ENCODE results near the gene LYSET. TPM values are rescaled to one million over a fixed set of nuclear protein-coding genes. Genes with fewer than 3 reads are reported as not detected.

The LYSET gene
- total and polyA plus RNA-seq, 2 donors (not counting 3 experiments of a cell fraction or from before 2014, with no cell fraction given): 14.3 to 18.4 TPM

GRCh38 chr14:93175492-93175891 is 9.6 kb upstream of the LYSET start:
- Histone ChIP-seq H3K4me1 (ENCODE audit: control insufficient read depth, extremely low read depth, insufficient read depth, low read length) (no peaks in the 10 kb centered on the region), H3K27me3 (ENCODE audit: control insufficient read depth in 2 of 2, insufficient read depth in 2 of 2, low read length in 2 of 2) (no peaks in the 10 kb centered on the region), H3K9me3 (replicated peaks; ENCODE audit: control insufficient read depth, insufficient read depth, low read length) (no peaks in the 10 kb centered on the region), H3K4me2 (ENCODE audit: insufficient read depth, low read length) (no peak overlapping the region), H3K27ac (ENCODE audit: insufficient read depth, low read depth, low read length) (no peak overlapping the region), H3K79me2 (ENCODE audit: control insufficient read depth, insufficient read depth, low read length) (no peaks in the 10 kb centered on the region), H3K9ac (replicated peaks; ENCODE audit: extremely low read depth, insufficient read depth, low read length) (no peak overlapping the region), H3K4me3 (replicated peaks in 1 of 3; ENCODE audit: insufficient read depth in 1 of 3, low read depth in 1 of 3, low read length in 3 of 3) (no peak overlapping the region), H3K36me3 (ENCODE audit: control insufficient read depth in 2 of 2, extremely low read depth in 1 of 2, insufficient read depth in 2 of 2, low read length in 2 of 2) (no peaks in the 10 kb centered on the region), H4K20me1 (replicated peaks; ENCODE audit: control insufficient read depth, extremely low read depth, insufficient read depth, low read length) (no peaks in the 10 kb centered on the region), H2AFZ (ENCODE audit: low read depth, low read length) (no peak overlapping the region), H3K9me1 (replicated peaks; ENCODE audit: control insufficient read depth, extremely low read depth, insufficient read depth, low read length) (no peaks in the 10 kb centered on the region)
- CTCF ChIA-PET: interaction anchor here (1.0 to 3.4 kb wide), 4 partner anchors 16 to 223 kb away, joined by 3 to 13 read pairs (median 6); no protein-coding TSS in a partner anchor
- no TSS peak for BruUV-seq (replicated peaks)
- intact Hi-C loops (cut with micrococcal nuclease) (no loop called here), dilution Hi-C loops (cut with MboI; ENCODE audit: extremely low pct_ligation_motif_present, low sequenced_read_pairs) (no loop called here)
- TF ChIP-seq GATA2 (IDR thresholded peaks at IDR 0.05; ENCODE audit: insufficient read depth, insufficient read length, low read depth, low read length) (no peak), POLR2A (IDR thresholded peaks at IDR 0.05; ENCODE audit: low read depth, low read length) (no peak), EZH2 (IDR thresholded peaks at IDR 0.05; ENCODE audit: borderline replicate concordance, low read depth, low read length, severe bottlenecking) (no peak), MYC (IDR thresholded peaks at IDR 0.05; ENCODE audit: low read depth, low read length) (no peak), CTCF (IDR thresholded peaks at IDR 0.05; ENCODE audit: extremely low read depth in 1 of 2, insufficient read depth in 1 of 2, low read depth in 1 of 2, low read length in 2 of 2) (no peak), POLR2AphosphoS5 (IDR thresholded peaks at IDR 0.05; ENCODE audit: insufficient read depth, low read depth, low read length) (no peak), JUN (IDR thresholded peaks at IDR 0.05; ENCODE audit: borderline replicate concordance, insufficient read depth, insufficient read length, low read depth) (no peak), MAX (IDR thresholded peaks at IDR 0.05; ENCODE audit: insufficient read depth, insufficient read length) (no peak), FOS (IDR thresholded peaks at IDR 0.05; ENCODE audit: borderline replicate concordance, insufficient read depth, low read length) (no peak)
- FAIRE-seq: no peak
- POLR2A ChIA-PET: no interaction called here
- DNase-seq (ENCODE audit: low read depth, low spot score): no peak
